ENCODE measurements around the gene RAB6A. TPM values are rescaled to one million over a fixed set of nuclear protein-coding genes. Genes with fewer than 3 reads are reported as not detected.

RAB6A gene
- total RNA-seq, 1 experiment from 2014 or later: 60.6 TPM

DNA sequence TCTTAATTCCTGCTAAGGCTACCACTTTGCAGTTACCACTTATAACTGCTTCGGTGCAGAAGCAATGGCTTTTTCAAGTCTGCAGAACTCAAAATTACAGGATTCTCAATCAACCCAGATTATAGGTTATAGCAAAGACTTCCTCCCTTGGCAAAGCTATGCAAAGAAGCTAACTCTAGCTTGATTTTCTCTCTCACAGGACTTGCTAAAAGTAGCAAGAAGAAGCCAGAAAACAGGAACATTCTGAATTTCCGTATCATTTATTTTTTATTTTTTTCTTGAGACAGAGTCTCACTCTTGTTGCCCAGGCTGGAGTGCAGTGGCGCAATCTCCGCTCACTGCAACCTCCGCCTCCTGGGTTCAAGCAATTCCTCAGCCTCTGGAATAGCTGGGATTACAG, 125.2 kb downstream of the RAB6A start:
- no peak for DNase-seq (ENCODE audit: extremely low read depth, low read depth)

DNA sequence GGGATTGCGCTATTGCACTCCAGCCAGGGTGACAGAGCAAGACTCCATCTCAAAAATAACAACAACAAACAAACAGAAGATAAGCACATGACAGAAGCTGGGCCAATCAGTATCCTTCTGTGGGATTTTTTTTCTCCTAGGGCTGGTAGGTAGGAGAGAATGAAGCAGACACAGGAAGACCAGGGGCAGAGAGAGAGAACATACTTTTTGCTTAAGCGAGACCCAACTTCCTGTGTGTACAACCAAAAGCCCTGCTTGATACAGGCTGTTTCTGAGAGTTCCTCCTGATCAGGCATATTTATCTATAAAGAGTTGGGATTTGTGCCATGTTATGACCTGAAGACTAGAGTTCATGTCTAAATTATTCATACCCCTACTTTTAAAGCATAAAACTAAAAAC, 126.9 kb downstream of the RAB6A start:
- no peak for DNase-seq (ENCODE audit: extremely low read depth, low read depth)

DNA sequence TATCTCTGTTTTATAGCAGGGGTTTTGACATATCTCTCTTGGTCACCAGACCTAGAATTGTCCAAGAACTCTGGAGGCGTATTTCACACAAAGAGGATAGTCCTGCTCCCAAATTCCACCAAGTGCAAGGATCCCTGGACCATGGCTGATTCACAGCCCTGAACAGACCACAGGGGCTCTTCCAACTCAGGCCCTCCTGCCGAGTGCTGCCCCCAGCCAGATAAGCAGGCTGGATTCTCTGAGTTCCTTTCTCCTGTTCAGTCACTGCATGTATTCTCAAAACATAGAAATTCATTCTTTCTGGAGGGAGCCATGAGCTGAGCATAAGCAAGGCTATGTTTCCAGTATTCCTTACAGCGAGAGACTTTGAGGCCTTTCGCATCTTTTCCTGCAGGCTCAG, 127.9 kb downstream of the RAB6A start:
- DNase-seq (ENCODE audit: extremely low read depth, low read depth): no peak

DNA sequence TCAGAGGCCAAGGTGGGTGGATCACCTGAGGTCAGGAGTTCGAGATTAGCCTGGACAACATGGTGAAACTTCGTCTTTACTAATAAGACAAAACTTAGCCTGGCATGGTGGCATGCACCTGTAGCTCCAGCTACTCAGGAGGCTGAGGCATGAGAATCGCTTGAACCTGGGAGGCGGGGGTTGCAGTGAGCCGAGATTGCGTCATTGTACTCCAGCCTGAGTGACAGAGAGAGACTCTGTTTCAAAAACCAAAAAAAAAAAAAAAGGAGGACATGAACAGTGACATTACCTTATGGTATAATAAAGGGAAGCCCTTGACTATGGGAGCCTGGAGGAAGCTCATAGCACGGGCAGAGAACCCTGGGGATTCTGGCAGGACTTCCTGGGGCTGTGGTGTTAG, 131.0 kb downstream of the RAB6A start:
- no peak for DNase-seq (ENCODE audit: extremely low read depth, low read depth)

DNA sequence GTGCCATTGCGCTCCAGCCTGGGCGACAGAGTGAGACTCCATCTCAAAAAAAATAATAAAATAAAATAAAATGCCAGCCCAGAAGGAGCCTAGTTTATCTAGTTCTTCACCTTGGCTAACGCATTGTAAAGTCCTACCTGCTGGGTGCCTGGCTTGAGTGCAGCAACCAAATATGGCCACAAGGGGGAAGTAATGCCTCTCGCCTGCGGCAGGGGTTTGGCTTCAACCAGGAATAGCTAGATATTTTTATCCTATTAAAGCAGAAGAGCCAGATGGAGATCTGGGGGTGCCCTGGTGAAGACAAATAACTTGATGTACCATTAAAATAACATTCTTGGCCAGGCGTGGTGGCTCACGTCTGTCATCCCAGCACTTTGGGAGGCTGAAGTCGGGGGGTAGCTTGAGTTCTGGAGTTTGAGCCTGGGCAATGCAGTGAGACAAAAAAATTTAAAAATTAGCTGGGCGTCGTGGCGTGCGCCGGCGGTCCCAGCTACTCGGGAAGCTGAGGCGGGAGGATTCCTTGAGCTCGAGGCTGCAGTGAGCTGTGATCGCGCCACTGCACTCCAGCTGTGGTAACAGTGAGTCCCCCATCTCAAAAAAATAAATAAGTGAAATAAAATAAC, 135.1 kb downstream of the RAB6A start:
- peak; percentile 51 for DNase-seq (ENCODE audit: extremely low read depth, low read depth)

Other genes with a start within 250 kb of the RAB6A start
- 5.0 and 5.3 TPM in 2 replicates for gene FAM168A, start 163.0 kb downstream of the RAB6A start, total RNA-seq (2014; rRNA removed; shearing (Covaris generic))
- 0.15 TPM in 1 of 2 replicates, not detected in the other for gene PLEKHB1, start 114.5 kb downstream of the RAB6A start, total RNA-seq (2014; rRNA removed; shearing (Covaris generic))
- gene MRPL48, start 26.8 kb upstream of the RAB6A start, total RNA-seq (2014; rRNA removed; shearing (Covaris generic)): 49.7 and 53.5 TPM in 2 replicates
- 60.3 and 63.3 TPM in 2 replicates for gene COA4, start 115.8 kb upstream of the RAB6A start, total RNA-seq (2014; rRNA removed; shearing (Covaris generic))
- 8.2 and 8.6 TPM in 2 replicates for gene PAAF1, start 115.9 kb upstream of the RAB6A start, total RNA-seq (2014; rRNA removed; shearing (Covaris generic))
- gene DNAJB13, start 190.0 kb upstream of the RAB6A start, total RNA-seq (2014; rRNA removed; shearing (Covaris generic)): not detected in 2 replicates
- 0.26 and 0.45 TPM in 2 replicates for gene UCP2, start 221.8 kb upstream of the RAB6A start, total RNA-seq (2014; rRNA removed; shearing (Covaris generic))
- 0.07 TPM in 1 of 2 replicates, not detected in the other for gene UCP3, start 248.0 kb upstream of the RAB6A start, total RNA-seq (2014; rRNA removed; shearing (Covaris generic))